Erythroblast (primary cell): ENCODE data around the gene DCAF8.

Experiments
- GATA1 ChIP-seq: IDR thresholded peaks from 2 replicates; pipeline ENCODE4 v1.6.1; 2011; ENCODE audit warnings: low read depth, mild to moderate bottlenecking, control low read depth, low read length, moderate library complexity
- POLR2A ChIP-seq: IDR thresholded peaks from 2 replicates; pipeline ENCODE4 v1.6.1; 2011; ENCODE audit warnings: mild to moderate bottlenecking, low read length

DNA sequence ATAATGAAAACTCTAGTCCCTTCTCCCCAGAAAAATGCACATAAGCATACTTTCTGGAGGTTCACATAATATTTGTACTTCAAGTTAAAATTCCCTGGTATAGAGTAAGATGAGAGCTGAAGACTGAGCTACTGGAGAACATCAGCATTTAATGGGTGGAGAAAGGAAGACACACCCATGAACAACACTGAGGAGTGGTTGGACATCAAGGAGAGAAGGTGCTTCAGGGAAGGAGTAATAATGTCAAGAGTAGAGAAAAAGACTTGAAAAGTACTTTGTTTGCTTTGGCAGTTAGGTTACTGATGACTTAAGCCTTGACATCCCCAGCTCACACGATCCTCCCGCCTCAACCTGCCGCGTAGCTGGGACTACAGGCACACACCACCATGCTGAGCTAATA lies 35.3 kb downstream of the DCAF8 start:
- TF ChIP-seq POLR2A (no peak), GATA1 (no peak)
